ENCODE results near the gene EPN3. TPM values are rescaled to one million over a fixed set of nuclear protein-coding genes. Genes with fewer than 3 reads are reported as not detected.
A peak's percentile ranks its signal among the peaks of the same experiment; 100 is the strongest.

Gene EPN3
- total RNA-seq, 1 donor from 2014 or later, result not detected

- Histone ChIP-seq H3K9me3 (ENCODE audit: control insufficient read depth in 3 of 3, low read length in 3 of 3) (no peaks in the 10 kb centered on the region), H3K27me3 (ENCODE audit: control insufficient read depth in 3 of 3, insufficient read depth in 3 of 3, low read length in 3 of 3) (no peaks in the 10 kb centered on the region), H3K4me1 (ENCODE audit: control insufficient read depth in 3 of 3, insufficient read depth in 3 of 3, low read length in 3 of 3) (peaks cover 14 to 28% (median 27%) of the 10 kb centered on the region in 3 donors), H3K36me3 (ENCODE audit: control insufficient read depth in 3 of 3, insufficient read depth in 3 of 3, low read length in 3 of 3) (peaks cover 12 to 26% (median 23%) of the 10 kb centered on the region in 3 donors), H3K27ac (ENCODE audit: low read depth, low read length) (peak overlapping the region; percentile 55), H3K4me3 (ENCODE audit: low read length in 3 of 3) (peak overlapping the region; percentile 65 to 87 (median 84)), H3K9ac (ENCODE audit: low read depth in 1 of 3, low read length in 3 of 3) (peak overlapping the region in 2 of 3 donors; percentile 80 to 94)
These were observed 15.2 kb downstream of the EPN3 start for GRCh38 chr17:50547736-50548083.

DNA sequence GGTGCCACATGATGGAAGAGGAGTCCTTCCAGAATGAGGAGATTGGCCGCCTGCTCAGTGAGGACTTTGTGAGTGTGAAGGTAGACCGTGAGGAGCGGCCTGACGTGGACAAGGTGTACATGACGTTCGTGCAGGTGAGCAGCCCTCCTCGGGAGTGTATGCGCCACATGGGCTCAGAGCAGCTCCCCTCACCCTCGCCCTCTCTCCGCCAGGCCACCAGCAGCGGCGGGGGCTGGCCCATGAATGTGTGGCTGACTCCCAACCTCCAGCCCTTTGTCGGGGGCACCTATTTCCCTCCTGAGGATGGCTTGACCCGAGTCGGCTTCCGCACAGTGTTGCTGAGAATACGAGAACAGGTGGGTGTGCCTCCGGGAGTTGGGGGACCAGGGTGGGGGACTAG, 16.3 kb downstream of the EPN3 start:
- Histone ChIP-seq H3K4me3 (ENCODE audit: low read length in 3 of 3) (no peak overlapping the region), H3K9me3 (ENCODE audit: control insufficient read depth in 3 of 3, low read length in 3 of 3) (no peaks in the 10 kb centered on the region), H3K36me3 (ENCODE audit: control insufficient read depth in 3 of 3, insufficient read depth in 3 of 3, low read length in 3 of 3) (peaks cover 12 to 29% (median 23%) of the 10 kb centered on the region in 3 donors)

GRCh38 chr17:50549256-50549941, 16.9 kb downstream of the EPN3 start:
- no peaks in the 10 kb centered on the region for H3K9me3 ChIP-seq (ENCODE audit: control insufficient read depth in 3 of 3, low read length in 3 of 3)
- H3K4me3 ChIP-seq (ENCODE audit: low read length in 3 of 3), result no peak overlapping the region
- H3K4me1 ChIP-seq (ENCODE audit: control insufficient read depth in 3 of 3, insufficient read depth in 3 of 3, low read length in 3 of 3), result peaks cover 11 to 26% (median 24%) of the 10 kb centered on the region in 3 donors

More for the DNA sequence above, 16.3 kb downstream of the EPN3 start:
- Histone ChIP-seq H3K9ac (ENCODE audit: low read depth in 1 of 3, low read length in 3 of 3) (no peak overlapping the region), H3K4me1 (ENCODE audit: control insufficient read depth in 3 of 3, insufficient read depth in 3 of 3, low read length in 3 of 3) (peaks cover 11 to 26% (median 24%) of the 10 kb centered on the region in 3 donors), H3K27me3 (ENCODE audit: control insufficient read depth in 3 of 3, insufficient read depth in 3 of 3, low read length in 3 of 3) (no peaks in the 10 kb centered on the region), H3K27ac (ENCODE audit: low read depth, low read length) (no peak overlapping the region)

GRCh38 chr17:50549969-50550368, 17.4 kb downstream of the EPN3 start:
- Histone ChIP-seq H3K9ac (ENCODE audit: low read depth in 1 of 3, low read length in 3 of 3) (peak overlapping the region in 1 of 3 donors; percentile 40), H3K4me3 (ENCODE audit: low read length in 3 of 3) (no peak overlapping the region), H3K4me1 (ENCODE audit: control insufficient read depth in 3 of 3, insufficient read depth in 3 of 3, low read length in 3 of 3) (peaks cover 11 to 26% (median 24%) of the 10 kb centered on the region in 3 donors), H3K27ac (ENCODE audit: low read depth, low read length) (no peak overlapping the region), H3K36me3 (ENCODE audit: control insufficient read depth in 3 of 3, insufficient read depth in 3 of 3, low read length in 3 of 3) (peaks cover 14 to 37% (median 33%) of the 10 kb centered on the region in 3 donors), H3K27me3 (ENCODE audit: control insufficient read depth in 3 of 3, insufficient read depth in 3 of 3, low read length in 3 of 3) (no peaks in the 10 kb centered on the region), H3K9me3 (ENCODE audit: control insufficient read depth in 3 of 3, low read length in 3 of 3) (no peaks in the 10 kb centered on the region)

More at GRCh38 chr17:50549256-50549941, 16.9 kb downstream of the EPN3 start:
- peaks cover 14 to 32% (median 28%) of the 10 kb centered on the region in 3 donors for H3K36me3 ChIP-seq (ENCODE audit: control insufficient read depth in 3 of 3, insufficient read depth in 3 of 3, low read length in 3 of 3)
- no peak overlapping the region for H3K9ac ChIP-seq (ENCODE audit: low read depth in 1 of 3, low read length in 3 of 3)
- no peaks in the 10 kb centered on the region for H3K27me3 ChIP-seq (ENCODE audit: control insufficient read depth in 3 of 3, insufficient read depth in 3 of 3, low read length in 3 of 3)
- no peak overlapping the region for H3K27ac ChIP-seq (ENCODE audit: low read depth, low read length)

DNA sequence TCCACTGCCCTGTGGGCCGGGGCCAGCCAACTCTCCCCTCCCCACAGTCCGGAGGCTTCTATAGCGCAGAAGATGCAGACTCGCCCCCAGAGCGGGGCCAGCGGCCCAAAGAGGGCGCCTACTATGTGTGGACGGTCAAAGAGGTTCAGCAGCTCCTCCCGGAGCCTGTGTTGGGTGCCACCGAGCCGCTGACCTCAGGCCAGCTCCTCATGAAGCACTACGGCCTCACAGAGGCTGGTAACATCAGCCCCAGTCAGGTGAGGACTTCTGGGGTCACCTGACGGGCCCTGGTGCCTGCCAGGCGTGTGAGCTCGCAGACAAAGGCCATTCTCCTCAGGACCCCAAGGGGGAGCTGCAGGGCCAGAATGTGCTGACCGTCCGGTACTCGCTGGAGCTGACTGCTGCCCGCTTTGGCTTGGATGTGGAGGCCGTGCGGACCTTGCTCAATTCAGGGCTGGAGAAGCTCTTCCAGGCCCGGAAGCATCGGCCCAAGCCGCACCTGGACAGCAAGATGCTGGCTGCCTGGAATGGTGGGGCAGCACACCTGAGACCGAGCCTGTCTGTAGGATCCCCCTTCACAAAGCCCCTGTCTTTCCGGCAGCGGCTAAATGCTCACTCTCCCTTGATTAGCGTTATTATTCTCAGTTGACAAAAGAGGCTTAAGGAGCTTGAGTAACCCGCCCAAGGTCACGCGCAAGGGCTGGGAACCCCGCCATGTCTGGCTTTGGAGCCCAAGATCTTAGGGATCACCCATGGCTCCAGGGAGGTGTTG, 18.3 kb downstream of the EPN3 start:
- Histone ChIP-seq H3K36me3 (ENCODE audit: control insufficient read depth in 3 of 3, insufficient read depth in 3 of 3, low read length in 3 of 3) (peaks cover 14 to 46% (median 37%) of the 10 kb centered on the region in 3 donors), H3K27me3 (ENCODE audit: control insufficient read depth in 3 of 3, insufficient read depth in 3 of 3, low read length in 3 of 3) (no peaks in the 10 kb centered on the region), H3K9ac (ENCODE audit: low read depth in 1 of 3, low read length in 3 of 3) (peak overlapping the region in 1 of 3 donors; percentile 40), H3K27ac (ENCODE audit: low read depth, low read length) (no peak overlapping the region), H3K4me3 (ENCODE audit: low read length in 3 of 3) (no peak overlapping the region), H3K4me1 (ENCODE audit: control insufficient read depth in 3 of 3, insufficient read depth in 3 of 3, low read length in 3 of 3) (peaks cover 11 to 27% (median 27%) of the 10 kb centered on the region in 3 donors), H3K9me3 (ENCODE audit: control insufficient read depth in 3 of 3, low read length in 3 of 3) (no peaks in the 10 kb centered on the region)

DNA sequence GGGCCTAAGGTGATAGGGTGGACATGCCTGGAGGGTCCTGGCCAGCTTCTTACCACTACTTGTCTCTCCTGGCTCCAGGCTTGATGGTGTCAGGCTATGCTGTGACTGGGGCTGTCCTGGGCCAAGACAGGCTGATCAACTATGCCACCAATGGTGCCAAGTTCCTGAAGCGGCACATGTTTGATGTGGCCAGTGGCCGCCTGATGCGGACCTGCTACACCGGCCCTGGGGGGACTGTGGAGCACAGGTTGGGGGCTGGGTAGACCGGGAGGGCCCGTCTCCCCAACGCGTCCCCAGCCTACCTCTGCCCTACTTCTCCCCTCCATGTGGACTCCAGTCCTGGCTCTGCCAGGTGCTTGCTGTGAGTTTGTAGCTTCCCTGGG, 18.9 kb downstream of the EPN3 start:
- H3K9ac ChIP-seq (ENCODE audit: low read depth in 1 of 3, low read length in 3 of 3), result no peak overlapping the region
- H3K9me3 ChIP-seq (ENCODE audit: control insufficient read depth in 3 of 3, low read length in 3 of 3), result no peaks in the 10 kb centered on the region
- peaks cover 14 to 47% (median 37%) of the 10 kb centered on the region in 3 donors for H3K36me3 ChIP-seq (ENCODE audit: control insufficient read depth in 3 of 3, insufficient read depth in 3 of 3, low read length in 3 of 3)
- peaks cover 14 to 33% (median 31%) of the 10 kb centered on the region in 3 donors for H3K4me1 ChIP-seq (ENCODE audit: control insufficient read depth in 3 of 3, insufficient read depth in 3 of 3, low read length in 3 of 3)
- no peaks in the 10 kb centered on the region for H3K27me3 ChIP-seq (ENCODE audit: control insufficient read depth in 3 of 3, insufficient read depth in 3 of 3, low read length in 3 of 3)
- H3K4me3 ChIP-seq (ENCODE audit: low read length in 3 of 3), result no peak overlapping the region
- H3K27ac ChIP-seq (ENCODE audit: low read depth, low read length), result no peak overlapping the region

GRCh38 chr17:50551884-50552283, 19.3 kb downstream of the EPN3 start:
- no peak overlapping the region for H3K4me3 ChIP-seq (ENCODE audit: low read length in 3 of 3)
- H3K36me3 ChIP-seq (ENCODE audit: control insufficient read depth in 3 of 3, insufficient read depth in 3 of 3, low read length in 3 of 3), result peaks cover 14 to 47% (median 37%) of the 10 kb centered on the region in 3 donors
- H3K9ac ChIP-seq (ENCODE audit: low read depth in 1 of 3, low read length in 3 of 3), result no peak overlapping the region
- H3K27ac ChIP-seq (ENCODE audit: low read depth, low read length), result no peak overlapping the region
- peaks cover 13 to 34% (median 31%) of the 10 kb centered on the region in 3 donors for H3K4me1 ChIP-seq (ENCODE audit: control insufficient read depth in 3 of 3, insufficient read depth in 3 of 3, low read length in 3 of 3)
- H3K9me3 ChIP-seq (ENCODE audit: control insufficient read depth in 3 of 3, low read length in 3 of 3), result no peaks in the 10 kb centered on the region
- peaks cover 0 to 2% (median 1%) of the 10 kb centered on the region in 3 donors for H3K27me3 ChIP-seq (ENCODE audit: control insufficient read depth in 3 of 3, insufficient read depth in 3 of 3, low read length in 3 of 3)

GRCh38 chr17:50554201-50554600, 21.7 kb downstream of the EPN3 start:
- H3K9ac ChIP-seq (ENCODE audit: low read depth in 1 of 3, low read length in 3 of 3), result no peak overlapping the region
- peaks cover 11 to 22% (median 21%) of the 10 kb centered on the region in 3 donors for H3K27me3 ChIP-seq (ENCODE audit: control insufficient read depth in 3 of 3, insufficient read depth in 3 of 3, low read length in 3 of 3)
- no peak overlapping the region for H3K4me3 ChIP-seq (ENCODE audit: low read length in 3 of 3)
- no peak overlapping the region for H3K27ac ChIP-seq (ENCODE audit: low read depth, low read length)
- peaks cover 13 to 40% (median 32%) of the 10 kb centered on the region in 3 donors for H3K36me3 ChIP-seq (ENCODE audit: control insufficient read depth in 3 of 3, insufficient read depth in 3 of 3, low read length in 3 of 3)
- no peaks in the 10 kb centered on the region for H3K9me3 ChIP-seq (ENCODE audit: control insufficient read depth in 3 of 3, low read length in 3 of 3)
- peaks cover 11 to 27% (median 25%) of the 10 kb centered on the region in 3 donors for H3K4me1 ChIP-seq (ENCODE audit: control insufficient read depth in 3 of 3, insufficient read depth in 3 of 3, low read length in 3 of 3)

DNA sequence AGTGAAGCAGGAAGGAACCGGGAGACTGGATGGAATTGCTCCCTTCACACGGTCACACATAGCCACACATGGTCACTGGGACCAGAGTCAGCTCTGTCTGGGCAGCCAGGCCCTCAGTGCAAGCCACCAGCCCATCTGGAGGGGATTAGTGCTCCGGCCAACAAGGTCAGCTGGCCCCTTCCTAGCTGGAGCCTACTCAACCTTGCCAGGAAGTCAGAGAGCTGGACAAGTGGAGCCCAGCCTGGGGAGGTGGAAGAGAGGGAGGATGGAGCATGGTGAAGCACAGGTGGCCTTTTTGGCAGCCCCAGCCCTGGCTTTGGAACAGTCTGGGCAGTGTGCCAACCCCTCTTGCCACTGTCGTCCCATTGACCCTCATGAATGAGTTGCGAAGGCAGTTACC, 24.3 kb downstream of the EPN3 start:
- H3K4me1 ChIP-seq (ENCODE audit: control insufficient read depth in 3 of 3, insufficient read depth in 3 of 3, low read length in 3 of 3), result peaks cover 27 to 31% (median 30%) of the 10 kb centered on the region in 3 donors
- no peak overlapping the region for H3K9ac ChIP-seq (ENCODE audit: low read depth in 1 of 3, low read length in 3 of 3)
- peaks cover 2 to 24% (median 17%) of the 10 kb centered on the region in 3 donors for H3K36me3 ChIP-seq (ENCODE audit: control insufficient read depth in 3 of 3, insufficient read depth in 3 of 3, low read length in 3 of 3)
- peaks cover 31 to 39% (median 34%) of the 10 kb centered on the region in 3 donors for H3K27me3 ChIP-seq (ENCODE audit: control insufficient read depth in 3 of 3, insufficient read depth in 3 of 3, low read length in 3 of 3)
- H3K9me3 ChIP-seq (ENCODE audit: control insufficient read depth in 3 of 3, low read length in 3 of 3), result no peaks in the 10 kb centered on the region
- H3K27ac ChIP-seq (ENCODE audit: low read depth, low read length), result no peak overlapping the region
- no peak overlapping the region for H3K4me3 ChIP-seq (ENCODE audit: low read length in 3 of 3)

GRCh38 chr17:50557630-50558029, 25.1 kb downstream of the EPN3 start:
- H3K27me3 ChIP-seq (ENCODE audit: control insufficient read depth in 3 of 3, insufficient read depth in 3 of 3, low read length in 3 of 3), result peaks cover 38 to 46% (median 40%) of the 10 kb centered on the region in 3 donors
- H3K4me1 ChIP-seq (ENCODE audit: control insufficient read depth in 3 of 3, insufficient read depth in 3 of 3, low read length in 3 of 3), result peaks cover 27 to 31% (median 30%) of the 10 kb centered on the region in 3 donors
- no peaks in the 10 kb centered on the region for H3K9me3 ChIP-seq (ENCODE audit: control insufficient read depth in 3 of 3, low read length in 3 of 3)
- no peak overlapping the region for H3K9ac ChIP-seq (ENCODE audit: low read depth in 1 of 3, low read length in 3 of 3)
- peaks cover 2 to 21% (median 15%) of the 10 kb centered on the region in 3 donors for H3K36me3 ChIP-seq (ENCODE audit: control insufficient read depth in 3 of 3, insufficient read depth in 3 of 3, low read length in 3 of 3)
- no peak overlapping the region for H3K27ac ChIP-seq (ENCODE audit: low read depth, low read length)
- H3K4me3 ChIP-seq (ENCODE audit: low read length in 3 of 3), result no peak overlapping the region
